ENCODE results near the gene NUP42. TPM values are rescaled to one million over a fixed set of nuclear protein-coding genes. Genes with fewer than 3 reads are reported as not detected.
"Not testable (repeated sequence)": the region's sequence is repeated elsewhere in the genome, so short reads cannot be mapped to it uniquely, and the experiment has no call there.

NUP42 gene
- total RNA-seq, 1 donor from 2014 or later = 24.0 TPM

DNA sequence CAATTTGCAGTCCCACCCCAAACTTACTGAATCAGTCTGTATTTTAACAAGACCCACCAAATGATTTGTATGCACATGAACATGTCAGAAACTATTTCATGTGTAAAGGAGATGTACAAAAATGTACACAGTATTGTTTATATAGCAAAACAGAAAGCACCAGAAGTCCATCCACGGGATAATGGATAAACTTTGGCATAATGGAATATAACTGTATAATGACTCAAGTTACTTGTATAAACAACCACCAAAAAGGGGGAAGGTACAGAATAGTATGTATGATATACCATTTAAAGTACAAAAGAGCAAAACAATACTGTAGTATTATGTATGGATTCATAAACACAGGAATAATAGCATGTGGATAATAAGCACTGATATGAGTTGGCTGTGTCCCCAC lies 22.4 kb downstream of the NUP42 start:
- no peak for DNase-seq (ENCODE audit: low read depth in 2 of 2)

DNA sequence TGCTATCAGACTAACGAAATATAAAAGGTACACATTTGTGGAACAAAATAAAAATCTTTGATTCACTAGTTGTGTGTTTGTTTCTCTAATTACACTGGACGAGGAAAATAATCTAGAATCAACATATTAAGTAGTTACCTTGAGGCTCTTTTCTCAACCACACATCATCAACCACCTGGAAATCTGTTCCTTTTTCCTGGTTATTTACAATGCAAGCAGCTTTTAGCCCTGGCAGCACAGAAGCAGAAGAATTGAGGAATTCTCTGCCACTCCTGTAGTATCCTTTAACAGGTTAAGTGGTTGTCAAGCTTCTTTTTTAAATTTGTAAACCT lies 23.7 kb downstream of the NUP42 start:
- no peak for DNase-seq (ENCODE audit: low read depth in 2 of 2)

DNA sequence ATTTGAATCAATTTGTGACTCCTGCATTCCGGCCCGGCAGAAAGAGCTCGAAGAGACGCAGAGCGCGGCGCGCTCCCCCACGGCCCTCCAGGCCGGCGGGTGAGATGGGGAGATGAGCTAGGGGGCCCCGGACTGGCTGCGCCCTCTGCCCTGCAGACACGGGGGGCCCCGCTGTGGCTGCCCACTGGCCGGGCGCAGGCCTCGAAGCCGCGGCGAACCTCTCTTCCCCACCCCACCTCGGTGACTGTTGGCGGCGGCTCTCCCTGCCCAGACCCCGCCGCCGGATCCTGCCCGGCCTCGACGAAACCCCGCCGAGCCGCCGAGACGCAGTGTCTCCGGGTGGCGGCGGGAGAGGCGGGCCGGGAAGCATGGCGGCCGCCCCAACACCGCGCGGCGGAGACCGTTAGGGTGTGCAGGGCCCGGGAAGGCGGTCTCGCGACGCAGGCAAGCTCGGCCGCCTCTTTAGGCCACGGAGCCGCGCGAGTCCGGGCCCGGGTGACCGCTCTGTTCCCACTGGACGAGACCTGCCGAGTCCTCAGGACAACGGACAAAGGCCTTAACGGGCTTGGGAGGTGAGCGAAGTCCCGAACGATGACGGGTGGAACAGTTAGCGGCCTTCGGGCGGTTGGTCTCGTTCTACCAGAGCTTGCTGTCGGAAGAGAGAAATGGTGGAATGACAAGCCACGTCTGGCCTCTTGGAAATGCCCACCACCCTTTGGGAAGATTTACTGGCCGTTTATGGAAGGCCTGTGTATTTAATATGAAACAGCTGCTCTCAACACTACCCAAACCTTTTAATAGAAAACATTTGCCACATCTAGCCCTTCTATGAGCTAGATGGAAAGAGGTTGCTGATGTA lies 24.3 kb downstream of the NUP42 start:
- peak in 1 of 2 donors; percentile 21 for DNase-seq (ENCODE audit: low read depth in 2 of 2)

DNA sequence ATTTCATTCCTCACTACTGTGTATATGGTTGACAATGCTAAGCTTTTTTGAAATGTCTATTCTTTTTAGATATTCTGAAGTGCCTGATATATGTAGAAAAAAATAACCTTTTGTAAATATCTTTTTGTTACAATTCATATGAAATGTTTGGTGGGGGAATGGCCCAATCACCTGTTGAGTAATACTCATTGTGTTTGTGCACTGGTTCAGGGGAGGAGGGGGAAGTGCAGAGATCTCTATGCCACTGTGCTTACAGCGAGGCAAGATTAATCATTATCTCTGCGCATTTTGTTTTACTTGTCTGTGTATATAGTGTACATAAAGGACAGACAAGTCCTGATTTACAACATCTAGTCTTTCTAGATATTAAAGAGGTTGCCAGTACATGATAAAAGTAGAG lies 25.2 kb downstream of the NUP42 start:
- DNase-seq (ENCODE audit: low read depth in 2 of 2) = no peak

DNA sequence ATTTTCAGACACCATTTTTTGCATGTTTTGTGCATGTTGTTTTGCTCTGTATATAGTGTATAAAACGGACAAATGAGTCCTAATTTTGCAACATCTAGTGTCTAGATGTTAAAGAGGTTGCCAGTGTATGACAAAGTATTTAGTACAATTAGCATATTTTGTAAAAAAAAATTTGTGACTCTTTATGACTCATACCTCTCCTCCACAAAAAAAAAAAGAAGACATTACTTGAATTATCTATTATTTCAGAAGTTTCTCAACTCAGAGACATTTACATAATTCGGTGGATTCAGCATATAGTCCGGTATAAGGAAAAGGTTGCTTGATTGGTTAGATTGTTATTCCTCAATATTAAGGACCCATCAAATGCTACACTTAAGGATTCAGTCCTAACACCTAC lies 26.0 kb downstream of the NUP42 start:
- no peak for DNase-seq (ENCODE audit: low read depth in 2 of 2)

DNA sequence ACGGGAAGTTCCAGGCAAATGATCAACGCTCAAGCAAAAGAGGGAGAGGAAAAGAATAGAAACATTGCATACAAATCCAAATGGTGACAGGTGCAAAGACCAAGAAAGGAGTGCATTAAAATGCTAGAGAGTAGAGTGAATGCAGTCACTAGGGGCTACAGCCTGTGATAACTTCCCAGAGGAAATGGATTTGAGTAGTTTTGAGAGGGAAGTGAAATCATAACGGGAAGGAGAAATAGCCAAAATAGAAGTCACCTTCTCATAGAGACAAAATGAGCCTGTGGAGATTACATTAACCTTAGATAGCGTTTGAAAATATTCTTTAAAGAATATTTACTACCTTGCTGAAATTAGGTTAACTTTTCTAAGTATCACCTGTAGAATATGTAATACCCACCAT lies 26.5 kb downstream of the NUP42 start:
- DNase-seq (ENCODE audit: low read depth in 2 of 2) = no peak

DNA sequence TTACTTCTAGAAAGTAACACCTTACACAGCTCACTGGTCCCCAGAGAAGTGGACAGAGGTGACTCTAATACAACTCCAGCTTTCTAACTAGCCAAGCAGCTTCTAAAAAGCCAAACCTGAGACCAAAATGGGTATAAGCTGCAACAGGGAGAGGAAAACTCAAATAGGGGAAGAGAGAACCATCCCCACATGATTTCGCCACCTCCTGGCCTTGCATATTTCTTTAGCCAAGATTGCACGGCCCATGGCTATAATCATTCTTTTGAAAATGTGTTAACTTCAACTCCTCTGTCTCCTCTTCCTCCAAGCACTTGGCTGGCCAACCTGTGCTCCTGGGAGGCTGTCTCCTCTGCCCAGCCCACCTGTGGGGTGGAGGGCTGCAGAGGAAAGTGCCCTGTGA lies 28.7 kb downstream of the NUP42 start:
- DNase-seq (ENCODE audit: low read depth in 2 of 2) = no peak

DNA sequence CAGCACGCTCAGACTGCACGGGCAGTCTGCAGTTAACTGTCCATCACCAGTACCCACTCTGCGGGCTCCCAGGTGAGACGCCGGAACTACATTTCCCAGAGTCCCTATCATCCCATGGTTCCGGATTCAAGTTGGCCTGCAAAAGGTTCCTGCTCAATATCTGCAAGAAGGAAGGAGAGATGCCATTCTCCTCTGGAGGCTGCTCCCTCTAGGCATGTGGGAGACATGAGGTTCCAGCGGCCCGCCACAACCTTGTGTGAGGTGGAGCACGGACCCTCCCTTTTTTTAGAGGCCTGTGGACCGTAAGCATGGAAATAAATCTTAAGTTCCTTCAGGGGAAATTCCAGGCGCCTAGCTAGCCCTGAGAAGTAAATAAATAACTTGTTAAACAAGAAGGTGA lies 29.7 kb downstream of the NUP42 start:
- DNase-seq (ENCODE audit: low read depth in 2 of 2) = no peak

DNA sequence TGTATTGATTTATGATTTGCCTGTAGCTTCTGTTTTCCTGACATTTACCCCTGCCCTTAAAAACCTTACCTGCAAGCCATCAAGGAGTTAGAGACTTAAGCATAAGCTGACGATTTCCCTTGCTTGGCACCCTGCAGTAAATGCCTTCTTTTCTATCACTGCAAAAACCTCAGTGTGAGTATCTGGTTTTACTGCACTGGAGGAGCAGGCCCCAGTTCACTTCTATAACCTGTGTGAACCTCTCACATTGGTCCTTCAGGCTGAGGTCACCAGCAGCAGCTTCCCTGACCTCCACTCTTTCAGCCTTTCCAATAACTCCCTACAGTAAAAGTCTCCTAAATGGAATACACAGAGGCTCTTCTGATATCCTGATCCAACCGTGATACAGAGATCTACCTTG lies 30.5 kb downstream of the NUP42 start:
- no peak for DNase-seq (ENCODE audit: low read depth in 2 of 2)

DNA sequence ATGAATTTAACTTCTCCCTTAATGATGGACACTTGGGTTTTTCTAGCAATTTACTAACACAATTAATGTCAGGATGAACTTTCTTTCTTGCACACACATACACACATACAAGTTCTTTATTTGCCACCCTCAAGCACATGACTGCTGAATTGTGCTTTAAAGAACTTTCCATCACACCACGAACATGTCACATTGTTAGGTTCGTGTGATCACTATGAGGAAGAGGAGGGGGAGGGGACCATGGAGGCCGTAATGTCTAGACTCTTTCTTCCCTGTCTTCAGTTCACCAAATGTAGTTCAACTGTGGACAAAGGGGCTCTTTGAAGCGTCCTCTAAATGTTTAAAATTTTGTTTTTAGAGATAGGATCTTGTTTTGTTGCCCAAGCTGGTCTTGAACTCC lies 31.0 kb downstream of the NUP42 start:
- DNase-seq (ENCODE audit: low read depth in 2 of 2) = no peak

DNA sequence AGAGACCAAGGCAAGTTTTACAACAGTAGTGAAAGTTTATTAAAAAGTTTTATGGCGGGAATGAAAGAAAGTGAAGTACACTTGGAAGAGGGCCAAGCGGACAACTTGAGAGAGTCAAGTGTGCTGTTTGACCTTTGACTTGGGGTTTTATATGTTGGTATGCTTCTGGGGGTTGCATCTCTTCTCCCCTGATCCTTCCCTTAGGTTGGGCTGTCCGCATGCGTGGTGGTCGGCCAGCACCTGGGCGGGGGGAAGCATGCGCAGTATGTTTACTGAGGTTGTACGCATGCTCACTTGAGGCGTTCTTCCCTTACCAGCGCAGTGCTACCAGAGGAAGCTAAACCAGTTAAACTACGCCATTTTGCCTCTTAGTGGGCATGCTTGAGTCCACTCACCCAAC lies 31.9 kb downstream of the NUP42 start:
- no peak for DNase-seq (ENCODE audit: low read depth in 2 of 2)

DNA sequence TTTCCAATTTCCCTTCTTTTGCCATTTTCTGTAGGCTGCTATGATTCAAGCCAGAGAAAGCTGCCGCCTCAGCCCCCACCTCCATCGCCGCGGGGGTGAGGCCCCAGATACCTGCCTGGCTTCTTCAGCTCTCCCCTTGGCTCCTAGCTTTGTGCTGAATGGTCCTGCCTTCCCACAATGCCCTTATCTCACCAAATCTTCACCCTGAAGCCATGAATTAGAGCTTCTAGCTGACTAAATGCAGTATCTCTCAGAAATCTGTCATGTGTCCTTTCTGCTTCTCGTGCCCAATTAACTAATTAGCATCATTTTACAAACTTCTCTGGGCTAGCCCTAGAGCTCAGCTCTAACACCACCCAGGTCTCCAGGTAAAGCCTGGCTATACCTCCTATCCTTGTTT lies 32.6 kb downstream of the NUP42 start:
- DNase-seq (ENCODE audit: low read depth in 2 of 2) = no peak

DNA sequence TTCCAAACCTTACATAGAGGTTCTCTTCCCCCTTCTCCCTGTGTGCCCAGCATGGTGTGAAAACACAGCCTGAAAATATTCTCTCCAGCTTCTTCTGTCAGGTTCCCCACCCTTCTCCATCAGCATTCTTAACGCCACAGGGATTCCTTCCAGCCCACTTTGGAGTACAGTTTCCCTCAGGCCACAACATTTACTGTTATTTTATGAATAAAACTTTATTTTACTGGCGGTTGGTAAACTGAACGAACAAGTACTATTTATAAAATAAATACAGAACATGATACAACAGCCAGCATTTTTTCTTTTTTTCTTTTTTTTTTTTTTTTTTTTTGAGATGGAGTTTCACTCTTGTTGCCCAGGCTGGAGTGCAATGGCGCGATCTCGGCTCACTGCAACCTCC lies 33.1 kb downstream of the NUP42 start:
- no peak for DNase-seq (ENCODE audit: low read depth in 2 of 2)

DNA sequence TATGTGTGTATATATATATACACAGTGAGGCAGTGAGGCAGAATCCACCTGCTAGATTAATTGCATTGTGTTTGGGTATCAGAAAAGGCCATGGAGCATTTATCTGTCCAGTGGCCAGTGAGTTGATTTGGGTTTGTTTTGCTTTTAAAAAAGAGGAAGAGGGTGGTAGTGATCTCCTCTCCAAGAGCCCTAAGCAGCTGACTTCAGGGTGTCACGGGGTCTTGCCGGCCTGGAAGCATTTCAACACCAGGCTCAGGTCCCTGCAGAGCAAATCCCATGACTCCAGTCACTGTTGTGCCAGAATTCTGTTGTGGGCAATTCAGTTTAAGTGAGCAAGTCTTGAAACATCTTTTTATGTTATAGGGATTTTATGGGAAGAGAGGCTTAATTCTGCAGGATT lies 34.2 kb downstream of the NUP42 start:
- DNase-seq (ENCODE audit: low read depth in 2 of 2) = no peak

DNA sequence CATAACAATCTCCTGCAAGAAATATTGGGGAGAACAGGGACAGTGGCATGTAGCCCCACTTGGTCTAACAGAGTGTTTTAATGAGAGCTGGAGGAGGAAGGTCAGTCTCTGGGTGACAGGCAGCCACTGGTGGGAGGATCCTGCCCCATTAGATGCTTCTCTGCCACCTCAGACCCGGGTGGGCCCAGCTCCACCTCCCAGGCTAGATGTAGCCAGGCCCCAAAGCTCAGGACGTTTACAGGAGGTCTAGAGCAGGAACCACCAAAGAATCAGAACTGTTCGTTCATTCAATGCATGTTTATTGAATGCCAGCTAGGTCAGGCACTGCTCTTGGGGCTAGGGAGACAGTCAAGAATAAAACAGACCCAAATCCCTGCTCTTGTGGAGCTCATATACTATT lies 36.3 kb downstream of the NUP42 start:
- no peak for DNase-seq (ENCODE audit: low read depth in 2 of 2)

DNA sequence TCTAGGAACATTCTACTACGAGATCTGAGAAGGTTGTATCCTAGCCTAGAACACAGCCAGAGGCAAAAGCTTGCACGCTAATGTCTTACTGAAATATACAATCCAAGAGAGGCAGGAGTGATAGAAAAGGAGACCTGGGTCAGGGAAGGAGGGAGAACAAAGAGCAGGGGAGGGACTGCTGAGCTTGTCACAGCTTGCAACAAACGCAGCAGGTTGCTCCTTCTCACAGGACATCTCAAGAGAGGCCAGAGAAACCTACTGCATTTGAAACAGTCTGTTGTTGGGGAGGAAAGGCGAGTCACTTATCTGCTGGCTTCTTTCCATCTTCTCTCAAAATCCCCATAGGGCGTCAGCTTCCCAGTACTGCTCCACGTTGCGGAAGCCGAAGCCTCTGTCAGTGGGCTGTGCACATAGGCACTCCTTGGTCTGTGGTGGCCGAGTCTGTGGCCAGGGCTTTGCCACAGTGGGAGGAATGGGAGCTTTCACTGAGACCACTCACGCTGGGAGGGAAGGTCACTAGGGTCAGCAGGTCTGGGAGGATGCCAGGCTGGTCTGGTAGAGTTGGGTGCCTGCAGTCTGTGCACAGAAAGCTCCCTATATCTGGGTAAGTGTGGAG lies 39.0 kb downstream of the NUP42 start:
- no peak for DNase-seq (ENCODE audit: low read depth in 2 of 2)

DNA sequence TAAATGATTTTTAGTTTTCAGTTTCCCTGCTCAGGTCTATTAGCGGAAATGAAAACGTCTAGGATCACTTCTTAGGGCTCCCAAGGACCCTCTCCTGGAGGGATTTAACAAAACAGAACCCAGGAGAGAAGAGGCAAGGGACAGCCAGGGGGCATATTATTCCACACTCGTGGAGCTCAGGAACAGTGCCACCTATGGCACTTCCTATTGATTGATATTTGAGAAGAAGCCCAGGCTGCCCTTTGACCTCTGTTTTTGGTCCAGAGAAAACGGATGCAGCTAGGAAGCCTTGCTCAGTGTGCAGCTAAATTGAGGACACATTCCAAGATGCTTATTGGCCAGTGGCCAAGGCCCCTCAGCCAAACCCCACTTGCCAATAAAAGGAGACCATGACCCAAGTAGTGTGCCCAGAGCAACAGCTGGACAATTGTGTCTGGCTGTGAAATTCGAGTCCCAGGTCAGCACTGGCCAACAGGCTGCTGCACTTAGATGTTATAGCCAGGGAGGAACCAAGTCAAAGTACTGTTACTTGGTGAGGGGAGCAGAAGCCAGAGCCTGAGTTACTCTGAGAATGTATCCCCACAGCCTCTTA lies 40.7 kb downstream of the NUP42 start:
- no peak for DNase-seq (ENCODE audit: low read depth in 2 of 2)

DNA sequence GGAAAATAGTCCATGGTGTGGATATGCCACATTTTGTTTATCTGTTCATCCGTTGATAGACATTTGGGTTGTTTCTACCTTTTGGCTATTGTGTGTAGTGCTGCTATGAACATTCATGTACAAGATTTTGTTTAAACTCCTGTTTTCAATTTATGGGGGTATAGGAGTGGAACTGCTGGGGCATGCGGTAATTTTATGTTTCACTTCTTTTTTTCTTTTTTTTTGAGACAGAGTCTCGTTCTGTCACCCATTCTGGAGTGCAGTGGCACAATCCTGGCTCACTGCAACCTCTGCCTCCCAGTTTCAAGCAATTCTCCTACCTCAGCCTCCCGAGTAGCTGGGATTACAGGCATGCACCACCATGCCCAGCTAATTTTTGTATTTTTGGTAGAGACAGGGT lies 42.5 kb downstream of the NUP42 start:
- DNase-seq (ENCODE audit: low read depth in 2 of 2) = not testable (repeated sequence)

DNA sequence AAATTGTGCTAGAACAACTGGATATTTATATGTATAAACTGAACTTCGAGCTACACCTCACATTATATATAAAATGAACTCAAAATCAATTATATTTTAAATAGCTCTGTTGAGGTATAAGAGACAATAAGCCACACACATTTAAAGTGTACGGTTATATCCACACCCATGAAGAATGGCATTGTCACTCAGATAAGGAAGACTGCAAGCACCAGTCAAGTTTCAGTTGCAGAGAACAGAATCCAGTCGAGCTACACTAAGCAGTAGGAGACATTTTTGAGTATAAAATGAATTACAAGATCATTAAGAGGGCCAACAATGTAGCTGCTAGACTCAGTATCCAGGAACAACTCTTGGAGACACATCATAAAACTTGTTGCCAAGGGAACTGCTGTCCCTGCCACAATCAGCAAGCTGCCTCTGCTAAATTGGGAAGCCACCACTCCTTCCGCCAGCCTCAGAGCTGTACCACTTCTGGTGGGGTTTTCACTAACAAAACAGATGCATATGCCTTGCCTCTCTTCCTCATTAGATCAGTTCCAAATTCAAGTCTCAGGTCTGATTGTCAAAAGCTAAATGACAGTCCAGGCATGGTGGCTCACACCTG lies 45.1 kb downstream of the NUP42 start:
- no peak for DNase-seq (ENCODE audit: low read depth in 2 of 2)

DNA sequence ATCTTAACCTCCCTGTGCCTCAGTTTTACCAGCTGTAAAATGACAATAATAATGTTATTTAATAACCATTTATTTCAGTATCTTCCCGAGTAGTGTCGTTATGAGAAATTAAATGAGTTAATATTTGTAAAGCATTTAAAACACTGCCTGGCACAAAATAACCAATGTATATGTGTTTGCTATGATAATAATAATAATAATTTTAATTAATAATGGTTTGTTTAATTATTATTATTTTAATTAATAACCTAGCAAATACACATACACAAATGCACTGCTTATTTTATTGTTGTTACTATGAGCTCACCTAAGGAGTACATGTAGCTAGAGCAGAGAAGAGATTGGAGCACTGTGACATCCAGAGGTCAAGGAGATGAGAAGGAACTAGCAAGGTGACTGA lies 46.6 kb downstream of the NUP42 start:
- no peak for DNase-seq (ENCODE audit: low read depth in 2 of 2)

DNA sequence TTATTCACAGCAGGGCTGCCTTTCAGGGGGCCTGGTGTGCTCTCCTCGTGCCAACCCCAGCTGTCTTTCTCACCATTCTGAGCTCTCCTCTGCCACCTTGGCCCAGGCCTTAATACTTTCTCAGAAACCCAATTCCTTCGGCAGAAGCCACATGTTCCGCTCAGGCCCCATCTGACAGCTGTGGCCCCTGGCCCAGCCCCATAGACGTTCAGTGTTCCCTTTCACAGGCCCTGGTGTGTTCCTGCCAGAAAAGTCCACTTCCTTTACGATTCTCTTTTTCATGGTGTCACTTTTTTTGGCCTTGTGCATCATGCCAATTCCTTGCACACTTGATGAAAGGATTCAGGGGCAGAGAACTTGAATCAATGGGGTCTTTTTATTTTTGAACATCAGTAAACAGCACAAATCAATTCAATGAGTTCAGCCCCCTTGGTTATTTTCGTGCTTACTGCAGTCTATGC lies 48.8 kb downstream of the NUP42 start:
- DNase-seq (ENCODE audit: low read depth in 2 of 2) = no peak

DNA sequence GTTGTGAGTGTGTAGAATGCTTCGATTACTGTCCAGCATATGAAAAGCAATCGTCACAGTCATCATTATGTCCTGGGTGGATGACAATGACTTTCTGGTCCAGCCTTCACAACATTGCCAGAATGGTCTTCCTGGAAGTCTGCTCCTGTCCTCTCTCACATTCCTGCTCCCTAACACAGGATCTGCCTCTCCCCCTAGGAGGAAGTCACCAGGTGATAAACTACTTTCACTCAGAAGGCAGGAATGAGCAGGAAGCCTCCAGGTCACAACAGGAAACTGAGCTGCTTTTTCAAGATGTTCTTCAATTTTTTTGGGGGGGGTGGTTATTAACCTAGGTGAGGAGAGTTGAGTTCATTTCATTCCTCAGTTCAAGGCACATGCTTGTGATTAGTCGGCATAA lies 51.1 kb downstream of the NUP42 start:
- DNase-seq (ENCODE audit: low read depth in 2 of 2) = no peak
